Embryonic facial prominence (tissue), 1 donor: ENCODE results near the gene PHACTR2.
"Not testable (repeated sequence)": the region's sequence is repeated elsewhere in the genome, so short reads cannot be mapped to it uniquely, and the experiment has no call there.

ENCODE experiments used
- DNase-seq: peaks from one replicate; pipeline ENCODE4 v3.0.0-alpha.2; 2016; ENCODE audit errors: extremely low spot score

PHACTR2 gene

DNA sequence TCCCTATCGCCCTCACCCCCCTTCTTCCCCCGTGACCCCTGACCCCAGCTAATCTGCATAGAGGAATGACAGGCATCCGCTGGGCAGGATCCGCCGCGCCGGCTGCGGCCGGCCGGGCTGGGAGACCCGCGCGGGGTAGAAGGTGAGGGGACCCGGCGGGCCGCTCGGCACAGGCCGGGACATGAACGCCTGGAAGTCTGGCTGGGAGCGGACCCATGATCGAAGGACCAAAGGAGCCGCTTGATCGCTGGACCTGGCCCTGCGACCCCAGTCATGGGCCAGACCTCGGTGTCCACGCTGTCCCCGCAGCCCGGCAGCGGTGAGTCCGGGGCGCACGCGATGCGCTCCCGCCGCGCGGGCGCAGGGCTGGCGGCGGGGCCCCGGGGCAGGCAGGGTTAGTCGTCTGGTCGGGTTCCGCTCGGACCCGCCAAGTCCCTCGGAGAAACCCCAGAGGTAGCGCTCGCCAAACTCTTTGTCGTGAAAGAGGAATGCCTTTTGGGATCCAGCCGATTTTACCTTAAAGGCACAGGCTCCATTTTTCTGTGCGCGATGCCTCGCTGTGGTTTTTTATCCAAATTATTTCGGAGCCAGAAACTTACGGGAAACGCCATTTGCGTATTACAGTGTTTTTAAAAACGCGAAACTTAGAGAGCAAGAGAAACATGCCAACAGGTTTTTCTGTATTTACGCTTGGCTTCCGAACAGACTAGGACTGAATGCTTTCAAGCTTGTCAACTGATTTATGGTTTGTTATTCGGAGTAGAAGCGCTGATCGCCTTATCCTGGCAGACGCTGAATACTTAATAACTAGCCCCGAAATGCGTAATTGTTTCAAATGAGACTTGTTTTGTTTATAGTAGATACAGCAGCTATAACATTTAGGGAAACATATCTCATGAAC lies at the start of gene PHACTR2:
PHACTR2 (plus strand) TSS at position 75 of the 901 bp plus-strand sequence; CDS start at position 274, 199 bp downstream.
- no peak for DNase-seq

DNA sequence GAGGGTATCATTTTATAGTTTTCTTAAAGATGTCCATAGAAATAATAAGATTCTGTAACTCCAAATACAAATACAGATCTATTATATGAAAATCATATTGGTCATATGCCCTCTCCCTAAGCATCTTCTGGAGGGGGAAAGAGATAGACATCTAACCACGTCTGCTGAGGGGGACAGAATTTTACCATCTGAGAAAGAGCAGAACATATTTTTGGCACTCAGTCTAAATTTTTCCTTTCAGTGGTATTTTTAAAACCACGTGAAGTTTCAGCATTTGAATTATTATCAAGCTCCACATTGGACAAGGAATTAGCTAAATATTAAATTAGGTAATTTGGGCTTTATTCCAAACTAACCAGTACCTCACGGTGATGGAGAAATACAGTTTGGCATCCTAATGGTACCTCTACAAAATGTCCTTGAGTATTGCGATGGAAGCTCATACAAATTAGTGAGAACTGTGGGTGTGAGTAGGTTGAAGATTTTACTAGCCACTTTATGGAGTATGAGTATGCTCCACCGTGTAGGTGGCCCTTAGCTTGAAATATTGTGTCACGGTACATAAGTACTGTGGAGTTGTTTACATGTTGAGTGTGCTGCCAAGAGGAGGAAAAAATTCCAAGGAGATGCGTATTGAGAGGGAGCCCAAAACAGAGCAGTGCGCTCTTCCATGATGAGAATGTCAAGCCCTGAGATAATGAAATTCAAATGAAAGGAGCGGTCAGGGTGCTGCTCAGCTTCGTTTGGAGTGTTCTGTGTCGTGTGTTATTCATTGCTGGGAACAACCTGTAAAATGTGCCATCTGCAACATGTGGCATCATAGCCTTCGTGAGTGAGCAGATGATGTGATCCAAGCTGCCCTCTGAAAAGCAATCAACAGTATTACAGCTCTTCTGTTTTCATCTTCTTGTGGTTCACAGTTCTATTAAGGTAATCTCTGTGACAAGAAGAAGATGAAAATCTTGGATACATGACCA lies 48.4 kb upstream of the PHACTR2 start:
- no peak for DNase-seq

DNA sequence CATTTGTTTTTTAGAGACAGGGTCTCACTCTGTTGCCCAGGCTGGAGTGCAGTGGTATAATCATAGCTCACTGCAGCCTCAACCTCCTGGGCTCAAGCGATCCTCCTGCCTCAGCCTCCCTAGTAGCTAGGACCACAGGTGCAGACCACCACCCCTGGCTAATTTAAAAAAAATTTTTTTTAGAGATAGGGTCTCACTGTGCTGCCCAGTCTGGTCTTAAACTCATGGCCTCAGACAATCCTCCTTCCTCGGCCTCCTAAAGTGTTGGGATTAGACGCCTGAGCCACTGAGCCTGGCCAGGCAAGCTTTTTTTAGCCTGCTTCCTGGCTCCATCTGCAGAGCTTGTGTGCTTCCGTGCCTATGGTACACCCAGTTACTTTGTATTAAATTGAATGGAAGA lies 46.6 kb upstream of the PHACTR2 start:
- not testable (repeated sequence) for DNase-seq

DNA sequence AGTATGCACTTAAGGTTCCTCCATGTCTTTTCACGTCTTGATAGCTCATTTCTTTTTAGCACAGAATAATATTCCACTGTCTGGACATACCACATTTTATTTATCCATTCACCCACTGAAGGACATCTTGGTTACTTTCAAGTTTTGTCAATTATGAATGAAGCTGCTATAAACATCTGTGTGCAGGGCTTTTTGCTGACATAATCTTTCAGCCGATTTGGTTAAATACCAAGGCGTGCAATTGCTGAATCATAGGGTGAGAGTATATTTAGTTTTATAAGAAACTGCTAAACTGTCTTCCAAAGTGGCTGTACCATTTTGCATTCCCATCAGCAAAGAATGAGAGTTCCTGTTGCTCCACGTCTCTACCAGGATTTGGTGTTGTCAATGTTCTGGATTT lies 44.9 kb upstream of the PHACTR2 start:
- DNase-seq, result no peak

DNA sequence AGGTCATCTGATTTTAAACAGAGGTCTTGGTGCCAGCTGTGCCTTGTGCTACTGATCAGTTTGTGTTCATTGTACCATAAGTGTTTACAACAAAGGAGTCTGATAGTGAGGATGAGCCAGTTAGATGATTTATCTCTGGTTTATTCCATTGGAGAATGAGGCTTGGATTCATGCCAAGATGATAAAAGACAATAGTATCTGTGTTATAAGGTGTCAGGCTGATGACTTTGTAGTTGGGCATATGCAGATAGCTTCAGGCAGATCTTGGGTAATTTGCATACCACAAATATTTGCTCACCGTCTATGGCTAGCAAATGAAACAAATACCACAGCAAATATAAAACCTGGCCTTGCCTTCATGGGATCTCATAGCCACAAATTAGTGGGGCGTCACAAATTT lies 43.3 kb upstream of the PHACTR2 start:
- DNase-seq, result no peak

DNA sequence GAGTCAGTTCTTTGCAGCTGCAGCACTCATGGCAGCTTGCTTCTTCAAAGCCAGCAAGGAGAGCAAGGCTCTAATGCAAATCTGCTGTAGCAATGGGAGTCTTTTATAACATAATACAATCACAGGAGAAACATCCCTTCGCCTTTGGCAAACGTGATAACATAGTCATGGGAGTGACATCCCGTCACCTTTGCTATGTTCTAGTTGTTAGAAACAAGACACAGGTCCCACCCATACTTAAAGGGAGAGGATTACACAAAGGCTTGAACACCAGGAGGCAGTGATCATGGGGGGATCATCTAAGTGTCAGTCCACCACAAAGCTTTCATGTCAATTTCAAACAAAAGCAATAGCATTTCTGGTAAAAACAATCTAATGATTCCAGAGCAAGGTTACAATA lies 40.1 kb upstream of the PHACTR2 start:
- no peak for DNase-seq

DNA sequence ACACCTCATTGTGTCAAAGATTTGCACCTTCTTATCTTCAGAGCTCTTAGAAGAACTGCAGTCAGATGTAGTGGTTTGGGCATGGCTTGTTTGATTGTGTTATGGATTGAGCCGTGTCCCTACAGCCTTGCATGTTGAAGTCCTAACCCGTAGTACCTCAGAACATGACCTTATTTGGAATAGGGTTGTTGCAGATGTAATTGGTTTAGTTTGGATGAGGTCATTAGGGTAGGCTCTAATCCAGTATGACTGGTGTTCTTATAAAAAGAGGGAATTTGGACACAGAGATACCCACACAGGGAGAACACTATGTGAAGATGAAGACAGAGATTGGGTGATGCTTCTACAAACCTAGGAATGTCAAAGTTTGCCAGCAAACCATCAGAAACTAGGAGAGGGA lies 35.4 kb upstream of the PHACTR2 start:
- DNase-seq, result no peak

DNA sequence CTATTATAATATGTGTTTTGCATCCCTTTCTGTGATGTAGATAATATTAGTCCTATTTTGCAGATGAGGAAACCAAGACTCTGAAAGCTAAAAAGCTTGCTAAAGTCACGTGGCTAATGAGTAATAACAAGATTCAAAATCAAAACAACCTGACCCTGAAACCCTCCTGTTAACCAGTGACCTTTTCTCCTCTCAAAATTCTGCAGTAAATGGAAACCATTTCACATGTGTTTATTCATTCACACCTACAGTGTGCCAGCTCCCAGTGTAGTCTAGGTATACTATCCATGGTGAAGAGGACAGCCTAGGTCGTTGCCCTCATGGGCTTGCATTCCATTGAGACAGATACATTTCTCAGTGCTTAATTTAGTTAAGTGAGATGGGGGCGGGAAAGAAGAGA lies 30.6 kb upstream of the PHACTR2 start:
- no peak for DNase-seq

DNA sequence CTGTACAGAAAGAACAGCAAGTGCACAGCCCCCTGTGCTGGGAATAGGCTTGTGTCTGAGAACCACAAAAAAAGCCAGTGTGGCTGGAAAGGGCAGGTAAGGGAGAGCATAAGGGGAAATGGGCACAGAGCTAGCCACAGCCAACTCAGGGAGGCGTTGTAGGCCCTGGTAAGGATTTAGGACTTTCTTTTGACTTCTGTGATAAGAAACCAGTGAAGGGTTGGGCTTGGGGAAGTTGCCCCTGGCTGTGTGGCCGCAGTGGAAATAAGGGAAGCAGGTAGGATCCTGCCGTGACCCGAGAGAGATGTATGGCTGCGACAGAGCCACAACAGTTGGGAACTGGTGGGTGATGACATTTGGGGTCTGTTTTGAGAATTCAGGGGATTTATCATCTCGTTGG lies 30.0 kb upstream of the PHACTR2 start:
- no peak for DNase-seq

DNA sequence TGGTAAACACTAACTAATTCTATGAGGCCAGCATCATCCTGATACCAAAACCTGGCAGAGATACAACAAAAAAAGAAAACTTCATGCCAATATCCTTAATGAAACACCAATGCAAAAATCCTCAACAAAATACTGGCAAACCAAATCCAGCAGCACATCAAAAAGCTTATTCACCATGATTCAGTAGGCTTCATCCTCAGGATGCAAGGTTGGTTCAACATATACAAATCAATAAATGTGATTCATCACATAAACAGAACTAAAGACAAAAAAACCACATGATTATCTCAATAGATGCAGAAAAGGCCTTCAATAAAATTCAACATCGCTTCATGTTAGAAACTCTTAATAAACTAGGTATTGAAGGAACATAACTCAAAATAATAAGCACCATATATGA lies 28.4 kb upstream of the PHACTR2 start:
- not testable (repeated sequence) for DNase-seq

DNA sequence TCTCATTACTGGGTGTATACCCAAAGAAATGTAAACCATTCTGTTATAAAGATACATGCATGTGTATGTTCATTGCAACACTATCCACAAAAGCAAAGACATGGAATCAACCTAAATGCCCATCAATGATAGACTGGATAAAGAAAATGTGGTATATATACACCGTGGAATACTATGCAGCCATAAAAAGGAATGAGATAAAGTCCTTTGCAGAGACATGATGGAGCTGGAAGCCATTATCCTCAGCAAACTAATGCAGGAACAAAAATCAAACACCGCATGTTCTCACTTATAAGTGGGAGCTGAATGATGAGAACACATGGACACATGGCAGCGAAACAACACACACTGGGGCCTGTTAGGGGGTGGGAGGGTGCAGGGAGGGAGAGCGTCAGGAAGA lies 26.4 kb upstream of the PHACTR2 start:
- not testable (repeated sequence) for DNase-seq

DNA sequence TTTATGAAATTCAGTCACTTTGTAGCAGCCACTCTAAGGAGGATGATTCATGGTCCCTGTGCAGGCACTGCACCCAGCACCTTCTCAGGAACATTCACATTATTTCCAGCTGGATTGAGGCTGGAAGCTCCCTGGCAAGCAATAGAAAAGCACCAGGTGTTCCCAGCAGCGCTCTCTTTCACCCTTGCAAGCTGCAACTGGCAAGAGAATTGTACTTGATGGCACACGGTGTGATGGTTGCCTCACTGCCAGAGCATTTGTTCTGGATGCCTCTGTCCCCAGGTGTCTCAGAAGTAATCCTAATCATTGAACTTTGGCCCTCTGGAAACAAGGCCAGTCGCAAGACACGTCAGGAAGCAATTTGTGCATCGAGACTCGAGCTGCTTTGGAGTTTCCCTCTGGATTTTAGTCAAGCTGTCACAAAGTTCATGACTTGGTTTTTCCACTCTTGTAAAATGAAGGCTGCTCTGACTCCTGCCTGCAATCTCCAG lies 24.9 kb upstream of the PHACTR2 start:
- DNase-seq, result no peak

DNA sequence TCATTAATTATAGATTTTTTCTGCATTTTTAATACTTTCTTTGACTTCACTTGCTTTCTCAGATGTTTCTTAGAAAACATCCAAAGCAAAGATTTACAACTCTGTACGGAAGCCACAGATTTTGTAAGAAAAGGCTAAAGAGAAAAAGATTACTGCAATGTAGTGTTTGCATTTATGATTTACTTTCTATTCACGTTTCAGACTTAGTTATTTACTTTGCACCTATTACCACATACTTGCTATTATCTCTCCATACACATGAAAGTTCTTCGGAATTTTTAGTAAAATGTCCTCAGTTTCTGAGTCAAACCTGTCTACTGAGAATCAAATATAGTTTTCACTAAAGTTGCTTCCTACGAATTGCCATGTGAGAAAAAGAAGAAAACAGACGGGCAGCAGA lies 22.2 kb upstream of the PHACTR2 start:
- no peak for DNase-seq

DNA sequence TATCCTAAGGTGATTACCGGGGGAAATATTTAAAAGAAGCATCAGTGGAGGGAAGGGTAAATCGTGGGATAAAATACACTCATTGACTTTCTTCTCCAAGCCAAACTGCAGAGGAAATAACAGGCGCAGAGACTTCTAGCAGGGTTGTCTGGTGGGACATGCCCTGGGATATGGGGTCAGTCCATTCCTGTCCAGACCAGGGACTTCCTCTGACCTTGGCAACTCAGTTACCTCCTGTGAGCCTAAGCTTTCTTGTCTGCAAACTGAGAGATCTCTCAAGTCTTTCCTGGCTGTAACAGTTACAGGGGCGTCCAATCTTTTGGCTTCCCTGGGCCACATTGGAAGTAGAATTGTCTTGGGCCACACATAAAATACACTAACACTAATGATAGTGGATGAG lies 21.7 kb upstream of the PHACTR2 start:
- DNase-seq, result no peak

DNA sequence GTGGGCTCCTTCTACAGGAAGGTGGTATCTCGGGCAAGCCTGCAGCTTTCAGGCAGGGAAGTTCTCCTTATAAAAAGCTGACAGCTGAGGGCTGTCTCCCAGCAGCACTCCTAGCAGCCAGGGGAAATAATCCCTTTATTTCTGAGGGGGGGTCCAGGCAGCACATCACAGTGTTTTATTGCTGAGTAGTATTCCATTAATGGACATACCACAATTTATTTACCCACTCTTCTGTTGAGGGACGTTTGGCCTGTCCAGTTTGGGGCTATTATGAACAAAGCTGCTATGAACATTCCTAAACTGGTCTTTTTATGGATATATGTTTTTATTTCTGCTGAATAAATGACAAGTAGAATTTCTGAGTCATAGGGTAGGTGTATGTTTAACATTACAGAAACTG lies 20.0 kb upstream of the PHACTR2 start:
- no peak for DNase-seq

DNA sequence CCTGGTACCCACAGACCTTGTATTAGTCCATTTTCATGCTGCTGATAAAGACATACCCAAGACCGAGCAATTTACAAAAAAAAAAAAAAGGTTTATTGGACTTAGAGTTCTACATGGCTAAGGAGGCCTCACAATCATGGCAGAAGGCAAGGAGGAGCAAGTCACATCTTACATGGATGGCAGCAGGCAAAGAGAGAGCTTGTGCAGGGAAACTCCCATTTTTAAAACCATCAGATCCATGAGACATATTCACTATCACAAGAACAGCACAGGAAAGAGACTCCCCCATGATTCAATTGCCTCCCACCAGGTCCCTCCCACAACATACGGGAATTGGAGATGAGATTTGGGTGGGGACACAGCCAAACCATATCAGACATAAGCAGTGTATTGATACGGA lies 17.6 kb upstream of the PHACTR2 start:
- DNase-seq, result not testable (repeated sequence)

DNA sequence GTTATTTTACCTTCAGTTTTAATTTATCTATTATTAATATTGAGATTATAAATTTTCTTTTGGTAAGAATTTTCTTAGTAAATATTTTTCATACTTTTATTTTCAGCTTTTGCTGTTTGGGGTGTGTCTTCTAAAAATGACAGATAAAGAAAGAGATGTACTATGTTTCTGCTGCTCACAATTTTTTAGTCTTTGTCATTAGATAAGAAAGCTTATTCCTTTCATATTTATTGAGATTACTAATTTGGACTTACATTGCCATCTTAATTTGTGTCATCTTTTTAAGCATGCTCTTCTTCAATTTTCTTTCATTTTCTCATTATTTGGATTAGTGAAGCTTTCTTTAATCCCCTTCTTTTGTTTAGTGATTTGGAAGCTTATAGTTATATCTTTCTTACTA lies 13.6 kb upstream of the PHACTR2 start:
- no peak for DNase-seq

DNA sequence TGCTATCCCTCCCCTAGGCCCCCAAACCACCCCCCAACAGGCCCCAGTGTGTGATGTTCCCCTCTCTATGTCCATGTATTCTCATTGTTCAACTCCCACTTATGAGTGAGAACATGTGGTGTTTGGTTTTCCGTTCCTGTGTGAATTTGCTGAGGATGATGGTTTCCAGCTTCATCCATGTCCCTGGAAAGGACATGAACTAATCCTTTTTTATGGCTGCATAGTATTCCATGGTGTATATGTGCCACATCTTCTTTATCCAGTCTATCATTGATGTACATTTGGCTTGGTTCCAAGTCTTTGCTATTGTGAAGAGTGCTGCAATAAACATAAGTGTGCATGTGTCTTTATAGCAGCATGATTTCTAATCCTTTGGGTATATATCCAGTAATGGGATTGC lies 11.8 kb upstream of the PHACTR2 start:
- DNase-seq, result not testable (repeated sequence)

DNA sequence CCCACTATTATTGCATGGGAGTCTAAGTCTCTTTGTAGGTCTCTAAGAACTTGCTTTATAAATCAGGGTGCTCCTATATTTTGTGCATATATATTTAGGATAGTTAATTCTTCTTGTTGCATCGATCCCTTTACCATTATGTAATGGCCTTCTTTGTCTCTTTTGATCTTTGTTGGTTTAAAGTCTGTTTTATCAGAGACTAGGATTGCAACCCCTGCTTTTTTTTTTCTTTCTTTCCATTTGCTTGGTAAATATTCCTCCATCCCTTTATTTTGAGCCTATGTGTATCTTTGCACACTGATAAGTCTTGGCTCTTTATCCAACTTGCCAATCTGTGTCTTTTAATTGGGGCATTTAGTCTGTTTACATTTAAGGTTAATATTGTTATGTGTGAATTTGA lies 8.3 kb upstream of the PHACTR2 start:
- DNase-seq, result not testable (repeated sequence)

DNA sequence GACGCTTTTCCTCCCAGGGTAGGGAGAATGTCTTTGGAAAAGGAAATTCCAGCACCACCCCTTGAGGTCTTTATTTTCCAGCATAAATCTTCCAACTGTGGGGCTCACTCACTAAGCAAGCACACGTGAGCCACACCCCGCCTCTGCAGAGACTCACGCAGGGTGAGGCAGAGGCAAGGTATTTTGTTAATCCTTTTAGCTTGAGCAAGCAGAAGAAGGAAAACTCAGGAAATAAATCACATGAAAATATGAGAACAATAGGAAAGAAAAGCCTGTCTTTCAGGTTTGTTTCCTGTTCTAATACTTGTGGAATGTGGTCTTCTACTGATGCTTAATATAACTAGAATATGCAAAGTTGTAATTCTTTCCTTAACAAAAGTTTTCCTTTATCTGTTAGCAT lies 4.1 kb upstream of the PHACTR2 start:
- DNase-seq, result peak; percentile 60

DNA sequence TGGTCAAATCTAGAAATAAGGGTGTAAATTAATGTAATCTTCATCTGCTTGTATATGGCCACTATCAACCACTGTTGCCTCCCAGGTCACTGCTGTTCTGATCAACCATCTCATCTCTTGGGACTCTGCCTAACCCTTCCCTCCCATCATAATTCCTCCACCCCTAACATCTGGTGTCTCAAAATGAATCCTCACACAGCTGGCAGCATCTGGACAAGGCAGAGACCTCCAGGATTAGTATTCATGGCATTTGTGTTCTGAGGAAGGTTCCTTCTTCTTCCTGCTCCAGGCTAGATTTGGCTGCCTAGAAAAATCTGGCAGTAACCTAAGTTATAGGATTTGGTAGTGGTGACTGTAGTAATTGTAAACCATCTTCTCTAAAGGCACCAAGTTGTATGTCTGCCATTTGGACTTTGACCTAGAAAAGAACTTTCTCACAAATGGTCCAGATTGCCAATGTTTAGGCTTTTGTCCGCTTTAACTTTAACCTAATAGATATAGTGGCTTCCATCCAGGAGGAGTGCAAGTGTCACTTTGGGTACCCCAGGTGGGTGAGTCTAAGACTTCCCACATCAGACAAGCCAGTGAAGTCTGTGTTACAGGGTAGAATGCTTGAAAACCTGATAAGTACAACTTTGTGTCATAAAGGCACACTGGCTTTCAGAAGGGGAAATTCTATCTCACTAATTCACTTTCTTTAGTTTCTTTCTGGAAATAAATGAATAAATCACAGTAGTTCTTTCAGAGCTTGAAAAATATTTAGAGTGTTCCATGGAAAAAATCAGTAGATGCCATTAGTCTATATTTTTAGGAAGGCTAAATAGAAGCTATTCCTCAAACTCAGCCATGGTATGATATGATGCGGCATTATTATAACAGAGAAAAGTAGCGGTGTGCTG lies 3.0 kb upstream of the PHACTR2 start:
- peak; percentile 5 for DNase-seq
